HepG2 (cell line): ENCODE results near the gene ST3GAL5. TPM values are rescaled to one million over a fixed set of nuclear protein-coding genes. Genes with fewer than 3 reads are reported as not detected.

Experiments used
- BCL6 ChIP-seq: IDR thresholded peaks from 2 replicates; pipeline ENCODE4 v1.6.1; 2016; ENCODE audit warnings: missing genetic modification reagents, missing compliant biosample characterization
- EP300 ChIP-seq, 3 experiments: sonication (generic) in 1 of 3; formaldehyde crosslinking in 1 of 3; IDR thresholded peaks; 2 replicates each; pipeline versions ENCODE4 v1.5.1 to v1.6.1; 2011 to 2020; ENCODE audit warnings: low read depth in 2 of 3, low read length in 2 of 3, borderline replicate concordance in 1 of 3, improper control_type of control experiment in 1 of 3, mild to moderate bottlenecking in 1 of 3, missing genetic modification reagents in 1 of 3, moderate library complexity in 1 of 3
- FOXA1 ChIP-seq, 2 experiments: fragments of 450-650 bp in 1 of 2; sonication (generic) in 1 of 2; formaldehyde crosslinking in 1 of 2; IDR thresholded peaks; 2 replicates each; pipeline versions ENCODE4 v1.4.0 to v1.6.1; 2016 to 2020; ENCODE audit warnings: missing genetic modification reagents in 1 of 2
- GABPB1 ChIP-seq: IDR thresholded peaks from 2 replicates; pipeline ENCODE4 v1.6.1; 2016; ENCODE audit warnings: mild to moderate bottlenecking, missing genetic modification reagents, moderate library complexity, missing compliant biosample characterization
- KDM1A ChIP-seq: IDR thresholded peaks from 2 replicates; pipeline ENCODE4 v1.6.1; 2016; ENCODE audit warnings: missing compliant biosample characterization
- NFYC ChIP-seq: IDR thresholded peaks from 2 replicates; pipeline ENCODE4 v1.6.1; 2016; ENCODE audit warnings: missing genetic modification reagents, missing compliant biosample characterization
- PATZ1 ChIP-seq: sonication (generic); formaldehyde crosslinking; IDR thresholded peaks from 2 replicates; pipeline ENCODE4 v1.4.0; 2020; ENCODE audit warnings: missing genetic modification reagents
- SAP130 ChIP-seq: IDR thresholded peaks from 2 replicates; pipeline ENCODE4 v1.6.1; 2016; ENCODE audit warnings: low read depth
- SETDB1 ChIP-seq: sonication (generic); formaldehyde crosslinking; IDR thresholded peaks from 2 replicates; pipeline ENCODE4 v1.5.1; 2020; ENCODE audit warnings: missing genetic modification reagents, mild to moderate bottlenecking, borderline replicate concordance
- SMAD3 ChIP-seq: sonication (generic); formaldehyde crosslinking; IDR thresholded peaks from 2 replicates; pipeline ENCODE4 v1.4.0; 2020; ENCODE audit warnings: missing genetic modification reagents
- TEAD3 ChIP-seq: optimal IDR thresholded peaks from 2 replicates; pipeline ENCODE3; 2016; ENCODE audit warnings: borderline replicate concordance
- TMF1 ChIP-seq: sonication (generic); formaldehyde crosslinking; IDR thresholded peaks from 2 replicates; pipeline ENCODE4 v1.8.1; 2022; ENCODE audit warnings: low read depth, missing genetic modification reagents
- UBTF ChIP-seq: sonication (generic); formaldehyde crosslinking; IDR thresholded peaks from 2 replicates; pipeline ENCODE4 v1.4.0; 2020; ENCODE audit warnings: mild to moderate bottlenecking, missing genetic modification reagents
- WIZ ChIP-seq: sonication (generic); formaldehyde crosslinking; IDR thresholded peaks from 2 replicates; pipeline ENCODE4 v1.5.1; 2020; ENCODE audit warnings: mild to moderate bottlenecking, missing genetic modification reagents
- ZFY ChIP-seq: sonication (generic); formaldehyde crosslinking; IDR thresholded peaks from 2 replicates; pipeline ENCODE4 v1.4.0; 2020; ENCODE audit warnings: missing genetic modification reagents
- ZHX2 ChIP-seq, 2 experiments: sonication (generic) in 1 of 2; formaldehyde crosslinking in 1 of 2; IDR thresholded peaks; 2 replicates each; pipeline versions ENCODE4 v1.6.1 to v1.9.0; 2014 to 2022; ENCODE audit warnings: antibody characterized with exemption in 1 of 2, borderline replicate concordance in 1 of 2, inconsistent platforms in 1 of 2, low read depth in 1 of 2, missing genetic modification reagents in 1 of 2
- ZNF230 ChIP-seq: sonication (generic); formaldehyde crosslinking; IDR thresholded peaks from 2 replicates; pipeline ENCODE4 v1.4.0; 2020; ENCODE audit warnings: mild to moderate bottlenecking, missing genetic modification reagents
- ZNF292 ChIP-seq: sonication (generic); formaldehyde crosslinking; IDR thresholded peaks from 2 replicates; pipeline ENCODE4 v1.8.1; 2022; ENCODE audit warnings: mild to moderate bottlenecking, low read depth, missing genetic modification reagents, borderline replicate concordance
- ZNF556 ChIP-seq: sonication (generic); formaldehyde crosslinking; IDR thresholded peaks from 2 replicates; pipeline ENCODE4 v1.4.0; 2020; ENCODE audit warnings: mild to moderate bottlenecking, missing genetic modification reagents, borderline replicate concordance
- ZNF564 ChIP-seq: sonication (generic); formaldehyde crosslinking; IDR thresholded peaks from 2 replicates; pipeline ENCODE4 v1.8.1; 2023; ENCODE audit warnings: mild to moderate bottlenecking, missing genetic modification reagents
- polyA plus RNA-seq, 8 experiments: library from polyadenylated mRNA; depleted of rRNA in 3 of 8; stranded (reverse) in 7 of 8; unstranded in 1 of 8; fragments of >200 nt; fragmentation: Illumina TruSeq in 4 of 8; extraction: Trizol in 4 of 8; gene quantifications; 2 replicates each; pipeline versions ENCODE4 v1.2.1 to v1.2.3, GENCODE V29; 2011 to 2016; ENCODE audit warnings: low read depth in 4 of 8, missing spikeins in 1 of 8, mixed read lengths in 1 of 8; ENCODE audit not compliant: insufficient read depth in 1 of 8
- total RNA-seq, 5 experiments: library from RNA; depleted of rRNA; stranded (reverse); fragments of >200 nt; fragmentation: Illumina TruSeq; extraction: Trizol; gene quantifications; 2 replicates each; pipeline ENCODE4 v1.2.3, GENCODE V29; 2016; ENCODE audit warnings: low read depth in 1 of 5

The ST3GAL5 gene
- total and polyA plus RNA-seq, 2 of the 13 experiments (the other 11 are each of a cell fraction or from before 2014, with no cell fraction given) = 1.3 to 2.0 TPM

GRCh38 chr2:85903849-85904248, 15.1 kb upstream of the ST3GAL5 start (continued):
- TF ChIP-seq UBTF (CRISPR knock-in tag) = peak; percentile 27; the same call in 1 of the 2 replicates
- TF ChIP-seq PATZ1 = peak; percentile 49; the same call in 1 of the 2 replicates
- peak; percentile 43; the same call in 1 of the 2 replicates for TF ChIP-seq SAP130 (CRISPR knock-in tag)
- TF ChIP-seq ZNF564 (CRISPR knock-in tag) = no peak
- TF ChIP-seq NFYC (CRISPR knock-in tag) = no peak
- no peak for TF ChIP-seq FOXA1 (IDR thresholded peaks at IDR 0.05)
- peak; percentile 77 for TF ChIP-seq FOXA1 (CRISPR knock-in tag; IDR thresholded peaks at IDR 0.05)
- TF ChIP-seq TMF1 (CRISPR knock-in tag) = no peak
- TF ChIP-seq SETDB1 (CRISPR knock-in tag) = no peak
- peak; percentile 39; the same call in 1 of the 2 replicates for TF ChIP-seq BCL6 (CRISPR knock-in tag)
- peak; percentile 23; the same call in 1 of the 2 replicates for TF ChIP-seq GABPB1 (CRISPR knock-in tag)
- TF ChIP-seq ZFY (CRISPR knock-in tag) = 0 out of 2 replicates have a peak, but pooled peaks have one; percentile 21
- TF ChIP-seq ZNF556 (CRISPR knock-in tag) = peak; percentile 7; the same call in 1 of the 2 replicates
- TF ChIP-seq WIZ (CRISPR knock-in tag) = peak; percentile 88; the same call in 1 of the 2 replicates
- no peak for TF ChIP-seq ZHX2 (IDR thresholded peaks at IDR 0.05; ENCODE audit: low read depth)
- TF ChIP-seq ZHX2 (CRISPR knock-in tag; IDR thresholded peaks at IDR 0.05; ENCODE audit: borderline replicate concordance) = no peak
- TF ChIP-seq ZNF292 (CRISPR knock-in tag) = peak; percentile 89; the same call in 1 of the 2 replicates
- peak; percentile 31 for TF ChIP-seq TEAD3
- no peak for TF ChIP-seq KDM1A (CRISPR knock-in tag)
- TF ChIP-seq EP300 (IDR thresholded peaks at IDR 0.05; ENCODE audit: low read depth in 2 of 2, low read length in 2 of 2) = peak in 1 of 2 experiments; percentile 37; a peak in 1 of 4 replicates
- no peak for TF ChIP-seq EP300 (CRISPR knock-in tag; IDR thresholded peaks at IDR 0.05; ENCODE audit: borderline replicate concordance)
- no peak for TF ChIP-seq SMAD3 (CRISPR knock-in tag)
- TF ChIP-seq ZNF230 (CRISPR knock-in tag) = no peak
